Transverse colon (tissue), 4 donors: Measurements from ENCODE around the gene SYNJ2.

Experiments
- CTCF ChIP-seq, 5 experiments: fragments of 200-600 bp in 3 of 5; fragments of 450-650 bp in 2 of 5; sonication (generic) in 3 of 5; IDR thresholded peaks; 1 replicate in 2 of 5; 2 replicates in 3 of 5; pipeline ENCODE4 v1.5.1; 2016 to 2017; ENCODE audit warnings: antibody characterized with exemption in 5 of 5, inconsistent platforms in 3 of 5, mild to moderate bottlenecking in 2 of 5, moderate library complexity in 1 of 5
- POLR2A ChIP-seq: fragments of 450-650 bp; IDR thresholded peaks from one replicate; pipeline ENCODE4 v1.6.1; 2016; ENCODE audit warnings: antibody characterized with exemption, mild to moderate bottlenecking, moderate library complexity
- POLR2AphosphoS5 ChIP-seq, 3 donors: sonication (generic); formaldehyde crosslinking; IDR thresholded peaks; one replicate each; pipeline ENCODE4 v1.6.1; 2016; ENCODE audit warnings: antibody characterized with exemption in 3 of 3

- no peak for TF ChIP-seq CTCF (IDR thresholded peaks at IDR 0.05)
- no peak for TF ChIP-seq POLR2AphosphoS5 (IDR thresholded peaks at IDR 0.05)
- no peak for TF ChIP-seq POLR2A
Measured at GRCh38 chr6:157964100-157964499, 17.6 kb upstream of the SYNJ2 start.
